NCI-H345 (cell line): Measurements from ENCODE around the gene EMC10.
"Not testable (repeated sequence)": the region's sequence is repeated elsewhere in the genome, so short reads cannot be mapped to it uniquely, and the experiment has no call there.

Experiments used
- DNase-seq: peaks from one replicate; lab custom pipeline; 2025; lab: John Stamatoyannopoulos, UW

Gene EMC10

DNA sequence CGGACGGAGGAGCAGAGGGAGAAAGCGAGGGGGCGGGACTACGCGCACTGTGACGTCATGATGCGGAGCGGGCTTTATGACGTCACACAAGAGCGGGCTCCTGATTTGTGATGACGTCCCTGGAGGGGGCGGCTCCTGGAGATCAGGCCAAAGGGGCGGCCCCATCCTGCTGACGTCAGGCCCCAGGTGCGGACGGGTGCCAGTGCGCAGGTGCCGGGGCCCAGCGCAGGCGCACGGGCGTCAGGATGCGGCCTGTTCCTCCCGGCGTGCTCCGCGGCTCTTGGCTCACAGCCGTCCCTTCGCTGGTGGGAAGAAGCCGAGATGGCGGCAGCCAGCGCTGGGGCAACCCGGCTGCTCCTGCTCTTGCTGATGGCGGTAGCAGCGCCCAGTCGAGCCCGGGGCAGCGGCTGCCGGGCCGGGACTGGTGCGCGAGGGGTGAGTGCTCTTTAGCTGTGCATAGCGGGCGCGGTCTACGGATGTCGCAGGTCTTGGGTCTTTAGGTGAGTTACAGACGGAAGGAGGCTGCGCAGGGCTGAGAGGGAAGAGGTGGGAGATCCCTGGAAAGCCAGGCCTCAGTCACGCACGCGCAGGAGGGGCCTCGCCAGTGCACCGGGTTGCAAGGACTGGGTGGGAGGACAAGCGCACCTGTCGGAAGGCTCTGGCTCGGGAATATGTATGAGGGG lies at the start of gene EMC10, which contains the start of gene GARIN5A:
Gene EMC10, plus strand, starts transcription at position 284 of the 683 bp plus-strand sequence. Its CDS starts 38 bp downstream, at position 322.
Gene GARIN5A, minus strand, starts transcription at position 625 of the 683 bp plus-strand sequence. Its CDS starts 460 bp downstream, at position 165.
- DNase-seq: peak; percentile 90

DNA sequence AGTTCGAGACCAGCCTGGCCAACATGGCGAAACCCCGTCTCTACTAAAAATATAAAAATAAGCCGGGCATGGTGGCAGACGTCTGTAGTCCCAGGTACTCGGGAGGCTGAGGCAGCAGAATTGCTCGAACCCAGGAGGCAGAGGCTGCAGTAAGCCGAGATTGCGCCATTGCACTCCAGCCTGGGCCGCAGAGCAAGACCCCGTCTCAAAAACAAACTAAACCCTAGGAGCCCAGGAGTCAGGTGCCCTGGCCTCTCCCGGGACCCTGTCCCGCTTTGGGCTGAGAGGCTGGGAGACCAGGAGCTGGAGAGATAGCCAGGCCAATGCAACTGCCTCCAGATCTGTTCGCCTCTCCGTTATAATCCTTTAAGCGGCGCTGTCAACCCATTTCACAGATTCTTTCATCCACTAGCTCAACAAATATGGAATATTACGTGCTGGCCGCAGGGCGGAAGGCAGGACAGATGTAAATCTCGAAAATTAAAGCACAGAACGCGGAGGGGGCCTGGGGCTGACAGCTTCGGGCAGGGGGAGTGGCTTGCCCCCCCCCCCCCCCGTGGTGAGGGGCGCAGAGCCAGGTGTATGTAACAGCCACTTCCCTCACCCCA lies 48.9 kb upstream of the EMC10 start:
- DNase-seq: no peak

DNA sequence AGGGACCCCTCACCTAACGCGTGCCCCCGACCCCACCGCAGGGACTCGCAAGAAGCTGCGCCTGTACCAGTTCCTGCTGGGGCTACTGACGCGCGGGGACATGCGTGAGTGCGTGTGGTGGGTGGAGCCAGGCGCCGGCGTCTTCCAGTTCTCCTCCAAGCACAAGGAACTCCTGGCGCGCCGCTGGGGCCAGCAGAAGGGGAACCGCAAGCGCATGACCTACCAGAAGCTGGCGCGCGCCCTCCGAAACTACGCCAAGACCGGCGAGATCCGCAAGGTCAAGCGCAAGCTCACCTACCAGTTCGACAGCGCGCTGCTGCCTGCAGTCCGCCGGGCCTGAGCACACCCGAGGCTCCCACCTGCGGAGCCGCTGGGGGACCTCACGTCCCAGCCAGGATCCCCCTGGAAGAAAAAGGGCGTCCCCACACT lies 48.3 kb upstream of the EMC10 start:
- no peak for DNase-seq

DNA sequence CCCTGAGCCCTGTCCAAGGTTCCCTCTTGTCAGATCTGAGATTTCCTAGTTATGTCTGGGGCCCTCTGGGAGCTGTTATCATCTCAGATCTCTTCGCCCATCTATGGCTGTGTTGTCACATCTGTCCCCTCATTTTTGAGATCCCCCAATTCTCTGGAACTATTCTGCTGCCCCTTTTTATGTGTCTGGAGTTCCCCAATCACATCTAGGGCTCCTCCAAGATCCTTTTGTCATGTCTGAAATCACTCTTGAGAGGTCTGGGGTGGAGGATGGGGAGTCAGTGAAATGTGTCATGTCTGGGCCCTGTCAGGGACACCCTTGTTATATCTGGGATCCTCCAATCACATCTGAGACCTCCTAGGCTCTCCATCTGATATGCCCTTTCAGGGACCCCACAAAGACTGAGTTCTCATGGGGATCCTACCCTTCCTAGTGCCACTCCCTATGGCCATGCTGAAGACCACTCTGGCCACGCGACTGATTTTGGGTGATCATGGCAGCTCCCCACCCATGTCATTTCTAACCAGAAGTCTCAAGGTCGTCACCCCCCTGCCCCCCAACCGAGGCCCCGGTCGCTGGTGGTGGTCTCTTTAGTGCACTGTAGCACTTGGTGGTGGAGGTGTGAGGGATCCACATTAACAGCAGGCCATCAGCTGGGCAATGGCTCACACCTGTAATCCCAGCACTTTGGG lies 47.4 kb upstream of the EMC10 start:
- no peak for DNase-seq

GRCh38 chr19:50430888-50431342 lies 45.4 kb upstream of the EMC10 start:
- no peak for DNase-seq

DNA sequence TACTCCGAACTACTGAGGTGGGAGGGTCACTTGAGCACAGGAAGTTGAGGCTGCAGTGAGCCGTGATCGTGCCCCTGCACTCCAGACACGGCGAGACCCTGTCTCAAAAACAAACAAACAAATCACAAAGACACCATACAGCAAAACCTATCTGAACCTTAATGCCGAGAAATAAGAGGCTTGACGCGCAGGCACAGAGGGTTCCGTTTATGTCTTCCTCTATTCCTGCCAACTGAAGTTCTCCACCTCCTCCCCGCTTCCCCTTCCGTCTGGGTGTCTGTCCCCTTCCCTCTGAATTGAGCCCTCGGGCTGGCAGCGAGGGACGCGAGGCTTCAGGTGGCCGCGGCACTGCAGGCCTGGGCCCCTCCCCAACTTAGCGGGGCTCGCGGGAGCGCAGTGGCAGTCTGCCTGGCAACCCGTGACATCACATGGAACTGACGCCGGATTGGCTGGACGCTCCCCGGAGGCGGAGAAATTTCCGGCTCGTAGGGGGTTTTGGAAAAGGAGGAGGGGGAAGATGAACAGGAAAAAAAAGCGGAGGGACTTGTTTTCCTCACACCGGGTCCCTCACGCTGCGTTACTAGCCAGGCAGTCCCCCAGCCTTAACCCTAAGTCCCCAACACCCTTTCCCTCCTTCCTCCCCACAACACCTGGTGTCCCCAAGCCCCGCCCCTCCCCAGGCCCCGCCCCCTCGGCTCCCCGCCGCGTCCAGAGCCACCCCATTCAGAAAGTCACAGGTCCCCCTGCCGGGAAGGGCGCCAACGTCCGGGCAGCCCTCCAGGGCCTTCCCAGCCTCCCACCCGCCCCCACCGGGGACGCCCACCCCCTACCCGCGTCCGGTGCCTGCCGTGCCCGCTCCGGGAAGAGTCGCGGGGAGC lies 44.7 kb upstream of the EMC10 start:
- DNase-seq: peak; percentile 81

GRCh38 chr19:50432221-50433028 lies 43.9 kb upstream of the EMC10 start, which contains the start of gene MYBPC2:
Gene MYBPC2 (plus strand): TSS chr19:50432892. CDS start chr19:50432954, 62 bp downstream.
- peak; percentile 9 for DNase-seq

DNA sequence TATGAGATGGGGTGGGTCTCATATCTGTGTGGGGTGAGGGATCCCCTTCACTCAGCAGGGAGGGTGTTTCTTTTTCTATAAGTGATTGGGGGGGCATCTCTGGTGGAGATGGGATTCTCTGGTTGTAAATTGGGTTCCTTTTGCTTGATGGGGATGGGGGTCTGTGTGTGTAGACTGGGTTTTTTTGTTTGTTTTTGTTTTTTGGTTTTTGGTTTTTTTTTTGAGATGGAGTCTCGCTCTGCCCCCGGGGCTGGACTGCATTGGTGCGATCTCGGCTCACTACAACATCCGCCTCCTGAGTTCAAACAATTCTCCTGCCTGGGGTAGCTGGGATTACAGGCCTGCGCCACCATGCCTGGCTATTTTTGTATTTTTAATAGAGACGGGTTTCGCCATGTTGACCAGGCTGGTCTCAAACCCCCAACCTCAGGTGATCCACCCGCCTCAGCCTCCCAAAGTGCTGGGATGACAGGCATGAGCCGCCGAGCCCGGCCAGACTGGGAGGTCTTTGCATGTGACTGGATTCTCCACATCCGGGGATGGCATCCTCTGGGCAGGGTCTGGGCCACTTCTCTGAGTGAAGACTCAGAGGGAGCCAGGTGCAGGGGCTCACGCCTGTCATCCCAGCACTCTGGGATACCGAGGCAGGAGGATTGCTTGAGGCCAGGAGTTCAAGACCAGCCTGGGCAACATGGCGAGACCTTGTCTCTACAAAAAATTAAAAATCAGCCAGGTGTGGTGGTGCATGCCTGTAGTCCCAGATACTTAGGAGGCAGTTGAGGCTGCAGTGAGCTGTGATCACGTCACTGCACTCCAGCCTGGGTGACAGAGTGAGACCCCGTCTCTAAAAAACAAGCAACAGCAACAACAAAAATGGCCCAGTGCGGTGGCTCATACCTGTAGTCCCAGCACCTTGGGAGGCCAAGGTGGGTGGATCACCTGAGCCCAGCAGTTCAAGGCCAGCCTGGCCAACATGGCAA lies 42.8 kb upstream of the EMC10 start:
- DNase-seq: no peak

- DNase-seq: peak; percentile 40
Observed at GRCh38 chr19:50434525-50434924, 41.8 kb upstream of the EMC10 start.

GRCh38 chr19:50435221-50435620 lies 41.1 kb upstream of the EMC10 start:
- no peak for DNase-seq

- no peak for DNase-seq
Observed at GRCh38 chr19:50435627-50436026, 40.7 kb upstream of the EMC10 start.

DNA sequence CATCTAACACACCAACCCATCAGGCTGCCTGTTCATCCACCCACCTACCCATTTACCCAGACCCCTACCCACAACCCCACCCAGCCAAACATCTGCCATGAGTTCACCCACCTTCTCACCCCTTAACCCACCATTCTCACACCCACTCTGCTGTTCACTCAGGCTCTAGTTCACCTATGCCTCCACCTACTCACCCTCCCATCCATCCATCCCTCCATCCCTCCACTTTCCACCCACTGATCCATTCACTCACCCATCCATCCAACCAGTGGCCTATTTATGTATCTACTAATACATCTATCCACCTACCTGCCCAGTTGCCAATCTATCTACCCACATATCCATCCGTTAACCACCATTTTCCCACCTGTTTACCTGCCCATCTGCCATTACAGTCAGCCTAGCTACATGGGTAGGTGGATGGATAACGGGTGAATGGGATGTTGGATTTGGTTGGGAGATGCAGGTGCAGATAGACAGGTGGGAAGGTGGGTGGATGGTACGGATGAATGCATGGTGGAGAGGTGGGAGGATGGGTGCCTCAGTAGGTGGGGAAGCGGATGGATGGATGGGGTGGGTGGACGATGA lies 38.4 kb upstream of the EMC10 start:
- DNase-seq: no peak

DNA sequence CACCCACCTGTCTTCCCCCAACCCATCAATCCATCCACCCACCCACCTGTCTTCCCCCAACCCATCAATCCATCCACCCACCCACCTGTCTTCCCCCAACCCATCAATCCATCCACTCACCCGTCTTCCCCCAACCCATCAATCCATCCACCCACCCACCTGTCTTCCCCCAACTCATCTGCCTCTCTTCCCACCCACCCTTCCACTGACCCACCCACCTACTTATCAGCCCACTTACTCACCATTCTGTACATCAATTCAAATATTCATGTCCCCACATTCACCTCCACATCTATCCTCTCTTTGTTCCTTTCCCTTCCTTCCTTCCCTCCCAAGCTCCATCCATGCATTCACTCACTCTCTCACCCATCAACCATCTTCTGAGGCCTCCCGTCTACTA lies 37.2 kb upstream of the EMC10 start:
- not testable (repeated sequence) for DNase-seq

GRCh38 chr19:50444059-50444458 lies 32.2 kb upstream of the EMC10 start:
- no peak for DNase-seq

GRCh38 chr19:50447053-50447452 lies 29.3 kb upstream of the EMC10 start:
- DNase-seq: no peak

DNA sequence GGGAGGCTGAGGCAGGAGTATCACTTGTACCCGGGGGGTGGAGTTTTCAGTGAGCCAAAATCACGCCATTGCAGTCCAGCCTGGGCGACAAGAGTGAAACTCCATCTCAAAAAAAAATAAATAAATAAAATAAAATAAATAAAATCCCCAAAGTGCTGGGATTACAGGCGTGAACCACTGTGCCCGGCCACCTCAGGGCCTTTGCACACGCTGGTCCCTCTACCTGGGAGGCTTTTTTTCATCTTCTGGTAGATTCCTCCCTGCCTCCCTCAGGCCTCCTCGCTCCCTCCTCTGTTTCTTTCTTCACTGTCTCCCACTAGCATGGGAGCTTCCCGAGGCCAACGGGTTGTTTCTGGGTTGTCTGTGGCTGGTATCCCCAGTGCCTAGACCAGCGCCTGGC lies 28.6 kb upstream of the EMC10 start:
- DNase-seq: no peak

DNA sequence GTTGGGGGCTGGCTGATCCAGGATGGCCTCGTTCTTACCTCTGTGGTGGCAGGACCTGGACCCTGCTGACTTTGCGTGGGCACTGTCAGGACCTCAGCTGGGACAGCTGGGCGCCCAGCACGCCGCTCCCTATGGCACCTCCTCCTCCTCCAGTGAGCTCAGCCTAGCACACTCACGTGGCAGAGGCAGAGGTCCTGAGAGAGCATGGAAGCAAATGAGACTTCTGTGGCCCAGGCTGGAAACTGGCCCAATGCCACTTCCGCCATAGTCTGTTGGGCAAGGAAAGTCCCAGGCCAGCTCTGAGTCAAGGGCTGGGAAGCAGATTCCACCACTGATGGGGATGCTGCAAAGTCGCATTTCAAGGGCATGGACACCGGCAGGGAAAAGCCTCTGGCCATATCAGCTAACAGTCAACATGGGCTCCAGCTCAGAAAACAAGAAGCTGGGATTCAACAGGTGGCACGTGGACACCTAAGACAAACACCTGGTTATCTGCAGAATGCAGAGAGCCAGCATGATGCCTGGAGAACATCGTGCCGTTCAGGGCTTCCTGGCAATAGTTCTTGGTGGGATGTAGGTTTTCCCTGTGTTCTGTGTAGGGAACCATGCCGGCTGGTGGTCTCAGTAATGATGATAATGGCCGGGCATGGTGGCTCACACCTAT lies 26.9 kb upstream of the EMC10 start:
- no peak for DNase-seq

DNA sequence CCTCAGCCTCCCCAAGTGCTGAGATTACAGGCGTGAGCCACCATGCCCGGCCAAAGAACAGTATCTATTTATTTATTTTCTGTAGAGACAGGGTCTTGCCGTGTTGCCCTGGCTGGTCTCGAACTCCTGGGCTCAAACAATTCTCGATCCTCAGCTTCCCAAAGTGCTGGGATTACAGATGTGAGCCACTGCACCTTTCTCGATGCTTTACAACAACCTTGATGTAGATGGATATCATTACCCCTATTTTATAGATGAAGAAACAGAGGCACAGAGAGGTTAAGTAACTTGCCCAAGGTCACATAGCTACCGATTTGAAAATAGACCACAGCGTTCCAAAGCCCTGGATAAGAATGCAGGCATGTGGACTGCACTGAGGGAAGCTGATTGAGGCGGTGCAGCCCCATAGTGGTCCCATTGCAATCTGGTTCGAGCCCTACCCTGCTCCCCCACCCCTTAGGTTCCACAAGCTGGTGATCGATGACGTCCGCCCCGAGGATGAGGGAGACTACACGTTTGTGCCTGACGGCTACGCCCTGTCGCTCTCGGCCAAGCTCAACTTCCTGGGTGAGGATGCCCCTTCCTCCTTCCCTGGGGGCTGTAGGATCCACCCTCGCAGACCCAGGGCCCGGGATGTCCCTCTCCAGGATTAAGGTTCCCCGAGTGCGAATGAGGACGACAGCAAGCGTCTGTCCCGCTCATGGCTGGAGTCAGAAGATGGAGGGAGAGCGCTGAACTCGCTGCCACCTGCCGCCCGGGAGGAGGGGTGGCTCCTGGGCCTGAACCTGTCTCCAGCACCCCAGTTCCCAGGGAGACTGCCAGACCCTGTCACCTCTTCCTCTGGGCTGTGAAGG lies 25.7 kb upstream of the EMC10 start:
- DNase-seq: no peak
